GM15510 (cell line): ENCODE results near the gene MCL1.

ENCODE experiments used
- POLR2A ChIP-seq: IDR thresholded peaks from 3 replicates; pipeline ENCODE4 v1.6.1; 2011; ENCODE audit warnings: borderline replicate concordance; ENCODE audit not compliant: insufficient read length; ENCODE audit errors: extremely low read depth

The MCL1 gene

GRCh38 chr1:150537732-150538684, 41.4 kb downstream of the MCL1 start:
- no peak for TF ChIP-seq POLR2A

- no peak for TF ChIP-seq POLR2A
Observed at GRCh38 chr1:150536836-150537731, 42.3 kb downstream of the MCL1 start.

GRCh38 chr1:150535511-150536287, 43.7 kb downstream of the MCL1 start:
- TF ChIP-seq POLR2A = no peak

- no peak for TF ChIP-seq POLR2A
Observed at GRCh38 chr1:150534002-150534401, 45.4 kb downstream of the MCL1 start.

GRCh38 chr1:150532860-150533259, 46.5 kb downstream of the MCL1 start:
- no peak for TF ChIP-seq POLR2A

GRCh38 chr1:150530491-150531159, 48.8 kb downstream of the MCL1 start:
- TF ChIP-seq POLR2A = no peak

- TF ChIP-seq POLR2A = no peak
Observed at GRCh38 chr1:150529017-150529416, 50.4 kb downstream of the MCL1 start.

GRCh38 chr1:150528196-150528595, 51.2 kb downstream of the MCL1 start:
- no peak for TF ChIP-seq POLR2A

- TF ChIP-seq POLR2A = no peak
Observed at GRCh38 chr1:150525348-150525747, 54.1 kb downstream of the MCL1 start.
